ENCODE measurements around the gene TRIM41. TPM values are rescaled to one million over a fixed set of nuclear protein-coding genes. Genes with fewer than 3 reads are reported as not detected.

Gene TRIM41
- total and polyA plus RNA-seq, 2 of the 13 experiments (the other 11 are each of a cell fraction or from before 2014, with no cell fraction given): 10.2 to 16.7 TPM

GRCh38 chr5:181260720-181261319 is 37.7 kb downstream of the TRIM41 start, which contains the start of gene TRIM52 (continued):
- TF ChIP-seq, protein P1, sequence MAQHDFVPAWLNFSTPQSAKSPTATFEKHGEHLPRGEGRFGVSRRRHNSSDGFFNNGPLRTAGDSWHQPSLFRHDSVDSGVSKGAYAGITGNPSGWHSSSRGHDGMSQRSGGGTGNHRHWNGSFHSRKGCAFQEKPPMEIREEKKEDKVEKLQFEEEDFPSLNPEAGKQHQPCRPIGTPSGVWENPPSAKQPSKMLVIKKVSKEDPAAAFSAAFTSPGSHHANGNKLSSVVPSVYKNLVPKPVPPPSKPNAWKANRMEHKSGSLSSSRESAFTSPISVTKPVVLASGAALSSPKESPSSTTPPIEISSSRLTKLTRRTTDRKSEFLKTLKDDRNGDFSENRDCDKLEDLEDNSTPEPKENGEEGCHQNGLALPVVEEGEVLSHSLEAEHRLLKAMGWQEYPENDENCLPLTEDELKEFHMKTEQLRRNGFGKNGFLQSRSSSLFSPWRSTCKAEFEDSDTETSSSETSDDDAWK (CRISPR knock-in tag; IDR thresholded peaks at IDR 0.05): no peak
- TF ChIP-seq TBX3 (IDR thresholded peaks at IDR 0.05; ENCODE audit: borderline replicate concordance): peak; percentile 44; the same call in 1 of the 2 replicates
- peak; percentile 44; the same call in 1 of the 2 replicates for TF ChIP-seq CEBPG (CRISPR knock-in tag; IDR thresholded peaks at IDR 0.05)
- TF ChIP-seq ZNF329 (CRISPR knock-in tag; IDR thresholded peaks at IDR 0.05; ENCODE audit: low read depth): no peak
- peak; percentile 39; the same call in 1 of the 2 replicates for TF ChIP-seq ZBTB20 (CRISPR knock-in tag; IDR thresholded peaks at IDR 0.05; ENCODE audit: borderline replicate concordance, low read depth)
- no peak for TF ChIP-seq LRRFIP1 (CRISPR knock-in tag; conservative IDR thresholded peaks at IDR 0.05)
- no peak for TF ChIP-seq ZNF766 (CRISPR knock-in tag; IDR thresholded peaks at IDR 0.05; ENCODE audit: borderline replicate concordance)
- TF ChIP-seq ZNF224 (CRISPR knock-in tag; IDR thresholded peaks at IDR 0.05): peak; percentile 59; the same call in 1 of the 2 replicates
- 0 out of 2 replicates have a peak, but pooled peaks have one; percentile 52 for TF ChIP-seq ZNF160 (CRISPR knock-in tag; IDR thresholded peaks at IDR 0.05)
- TF ChIP-seq ZGPAT (CRISPR knock-in tag; IDR thresholded peaks at IDR 0.05): peak; percentile 68
- no peak for TF ChIP-seq TFE3 (CRISPR knock-in tag; IDR thresholded peaks at IDR 0.05)
- TF ChIP-seq GTF2F1 (IDR thresholded peaks at IDR 0.05; ENCODE audit: low read length): peak; percentile 66; the same call in 1 of the 2 replicates
- 0 out of 2 replicates have a peak, but pooled peaks have one; percentile 78 for TF ChIP-seq ZNF564 (CRISPR knock-in tag; IDR thresholded peaks at IDR 0.05)
- TF ChIP-seq HES4 (CRISPR knock-in tag; IDR thresholded peaks at IDR 0.05; ENCODE audit: borderline replicate concordance): peak; percentile 9; the same call in 1 of the 2 replicates
- no peak for TF ChIP-seq PRPF4 (IDR thresholded peaks at IDR 0.05; ENCODE audit: low read depth, low read length, poor library complexity, severe bottlenecking)
- no peak for TF ChIP-seq CHD4 (IDR thresholded peaks at IDR 0.05; ENCODE audit: borderline replicate concordance, low read length)
- peak; percentile 60; the same call in 1 of the 2 replicates for TF ChIP-seq POGK (CRISPR knock-in tag; conservative IDR thresholded peaks at IDR 0.05)
- TF ChIP-seq GTF3A (CRISPR knock-in tag; conservative IDR thresholded peaks at IDR 0.05): no peak
- TF ChIP-seq GABPA (IDR thresholded peaks at IDR 0.05; ENCODE audit: low read depth, low read length): peak; percentile 51; the same call in 1 of the 2 replicates
- peak; percentile 76 for TF ChIP-seq GABPA (CRISPR knock-in tag; IDR thresholded peaks at IDR 0.05; ENCODE audit: low read depth)
- no peak for TF ChIP-seq ZNF883 (CRISPR knock-in tag; IDR thresholded peaks at IDR 0.05; ENCODE audit: not compliant biosample characterization)
- TF ChIP-seq ZSCAN12 (CRISPR knock-in tag; IDR thresholded peaks at IDR 0.05): 0 out of 2 replicates have a peak, but pooled peaks have one; percentile 39
